Chondrocyte (in vitro differentiated cells): ENCODE measurements around the gene FCN1. TPM values are rescaled to one million over a fixed set of nuclear protein-coding genes. Genes with fewer than 3 reads are reported as not detected.

Source experiments
- DNase-seq: peaks from one replicate; pipeline ENCODE4 v3.0.0; 2021; ENCODE audit warnings: mixed read lengths, low spot score
- H3K27ac Mint-ChIP-seq: one replicate; pipeline ENCODE4 v1.8.0; 2021; ENCODE audit warnings: mild to moderate bottlenecking, moderate library complexity, mixed read lengths; ENCODE audit not compliant: unreplicated experiment
- H3K27me3 Mint-ChIP-seq: 2 replicates; pipeline ENCODE4 v1.8.0; 2021; ENCODE audit warnings: low read depth, mixed read lengths
- H3K36me3 Mint-ChIP-seq: 2 replicates; pipeline ENCODE4 v1.8.0; 2021; ENCODE audit warnings: low read depth, mixed read lengths
- H3K4me1 Mint-ChIP-seq: 2 replicates; pipeline ENCODE4 v1.8.0; 2021; ENCODE audit warnings: low read depth, mild to moderate bottlenecking, mixed read lengths
- H3K4me3 Mint-ChIP-seq: one replicate; pipeline ENCODE4 v1.8.0; 2021; ENCODE audit warnings: mild to moderate bottlenecking, moderate library complexity, mixed read lengths; ENCODE audit not compliant: unreplicated experiment
- H3K9me3 Mint-ChIP-seq: 2 replicates; pipeline ENCODE4 v1.8.0; 2021; ENCODE audit warnings: low read depth, mixed read lengths
- CTCF ChIP-seq: fragments of 200-600 bp; sonication (generic); IDR thresholded peaks from 2 replicates; pipeline ENCODE4 v1.5.0; 2021; ENCODE audit warnings: antibody characterized with exemption, mild to moderate bottlenecking, moderate library complexity
- total RNA-seq: library from RNA; stranded (reverse); gene quantifications from 3 replicates; pipeline ENCODE4 v1.2.1, GENCODE V29; 2021

FCN1 gene
- total RNA-seq, 1 donor from 2014 or later, result not detected

- TF ChIP-seq CTCF, result no peak
- H3K27me3 Mint-ChIP-seq, result peaks cover 8% of the 10 kb centered on the region
- H3K9me3 Mint-ChIP-seq, result peaks cover 16% of the 10 kb centered on the region
- H3K27ac Mint-ChIP-seq, result no peak overlapping the region
- H3K4me1 Mint-ChIP-seq, result no peaks in the 10 kb centered on the region
- peak; percentile 63 for DNase-seq
- no peaks in the 10 kb centered on the region for H3K36me3 Mint-ChIP-seq
- H3K4me3 Mint-ChIP-seq, result no peak overlapping the region
Observed at GRCh38 chr9:134955801-134956200, 38.1 kb upstream of the FCN1 start.

GRCh38 chr9:134955156-134955555, 37.4 kb upstream of the FCN1 start:
- Mint-ChIP-seq H3K27ac (no peak overlapping the region), H3K27me3 (peaks cover 8% of the 10 kb centered on the region), H3K4me1 (no peaks in the 10 kb centered on the region), H3K9me3 (peaks cover 16% of the 10 kb centered on the region), H3K36me3 (no peaks in the 10 kb centered on the region), H3K4me3 (no peak overlapping the region)
- no peak for TF ChIP-seq CTCF
- no peak for DNase-seq

- no peaks in the 10 kb centered on the region for H3K4me1 Mint-ChIP-seq
- peaks cover 16% of the 10 kb centered on the region for H3K9me3 Mint-ChIP-seq
- H3K4me3 Mint-ChIP-seq, result no peak overlapping the region
- no peaks in the 10 kb centered on the region for H3K36me3 Mint-ChIP-seq
- no peak for TF ChIP-seq CTCF
- H3K27ac Mint-ChIP-seq, result no peak overlapping the region
- no peak for DNase-seq
- H3K27me3 Mint-ChIP-seq, result peaks cover 18% of the 10 kb centered on the region
Observed at GRCh38 chr9:134951994-134952393, 34.3 kb upstream of the FCN1 start.

- peaks cover 16% of the 10 kb centered on the region for H3K9me3 Mint-ChIP-seq
- peak; percentile 59 for DNase-seq
- H3K27ac Mint-ChIP-seq, result no peak overlapping the region
- peaks cover 18% of the 10 kb centered on the region for H3K27me3 Mint-ChIP-seq
- no peaks in the 10 kb centered on the region for H3K4me1 Mint-ChIP-seq
- TF ChIP-seq CTCF, result no peak
- H3K4me3 Mint-ChIP-seq, result no peak overlapping the region
- H3K36me3 Mint-ChIP-seq, result no peaks in the 10 kb centered on the region
Observed at GRCh38 chr9:134951461-134951860, 33.7 kb upstream of the FCN1 start.

GRCh38 chr9:134950386-134951210, 32.9 kb upstream of the FCN1 start:
- Mint-ChIP-seq H3K36me3 (no peaks in the 10 kb centered on the region), H3K4me1 (no peaks in the 10 kb centered on the region), H3K27ac (no peak overlapping the region), H3K9me3 (peaks cover 16% of the 10 kb centered on the region), H3K4me3 (no peak overlapping the region), H3K27me3 (peaks cover 18% of the 10 kb centered on the region)
- peak; percentile 59 for DNase-seq
- no peak for TF ChIP-seq CTCF
